B cell (primary cell): ENCODE measurements around the gene NKG7.

Experiments
- EZH2 ChIP-seq: IDR thresholded peaks from 2 replicates; pipeline ENCODE4 v1.6.1; 2012; ENCODE audit warnings: borderline replicate concordance, low read depth, mild to moderate bottlenecking, moderate library complexity, low read length; ENCODE audit not compliant: insufficient read depth, poor library complexity, severe bottlenecking
- TF ChIP-seq, protein P1 (sequence below): fragments of 200-600 bp; IDR thresholded peaks from one replicate; pipeline ENCODE4 v1.8.0; 2022; ENCODE audit warnings: antibody characterized with exemption, mild to moderate bottlenecking

DNA sequence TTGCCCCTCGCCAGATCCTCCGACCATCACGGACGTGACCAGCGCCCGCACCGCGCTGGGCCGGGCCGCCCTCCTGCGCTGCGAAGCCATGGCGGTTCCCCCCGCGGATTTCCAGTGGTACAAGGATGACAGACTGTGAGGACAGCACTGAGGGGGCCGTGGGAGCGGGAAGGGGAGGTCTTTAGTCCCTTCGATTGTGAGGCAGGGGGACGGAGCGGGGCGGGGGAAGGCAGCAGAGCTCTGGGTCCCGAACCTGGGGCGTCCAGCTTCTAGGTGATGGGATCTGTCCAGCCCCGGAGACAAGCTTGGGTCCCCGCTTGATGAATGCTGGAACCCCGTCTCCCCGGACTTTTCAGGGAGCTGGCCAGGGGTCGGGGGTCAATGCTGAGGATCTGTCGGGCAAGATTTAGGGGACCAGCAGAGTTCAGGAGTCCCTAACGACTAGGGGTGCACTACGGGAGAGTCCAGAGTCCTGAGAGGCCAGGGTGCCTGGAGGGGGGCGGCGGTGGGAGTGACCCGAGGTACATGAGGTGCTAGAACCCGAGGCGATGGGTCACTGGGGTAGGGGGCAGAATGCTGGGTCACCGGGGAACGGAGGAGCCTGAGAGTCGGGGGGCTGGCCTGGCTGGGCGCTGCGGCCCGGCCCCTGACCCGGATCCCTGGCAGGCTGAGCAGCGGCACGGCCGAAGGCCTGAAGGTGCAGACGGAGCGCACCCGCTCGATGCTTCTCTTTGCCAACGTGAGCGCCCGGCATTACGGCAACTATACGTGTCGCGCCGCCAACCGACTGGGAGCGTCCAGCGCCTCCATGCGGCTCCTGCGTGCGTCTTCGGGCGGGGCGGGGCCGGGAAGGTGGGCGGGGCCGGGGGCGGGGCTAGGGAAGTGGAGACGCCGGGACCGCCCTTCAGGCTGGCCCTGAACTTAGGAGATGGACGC, 45.1 kb downstream of the NKG7 start:
- TF ChIP-seq, protein P1, sequence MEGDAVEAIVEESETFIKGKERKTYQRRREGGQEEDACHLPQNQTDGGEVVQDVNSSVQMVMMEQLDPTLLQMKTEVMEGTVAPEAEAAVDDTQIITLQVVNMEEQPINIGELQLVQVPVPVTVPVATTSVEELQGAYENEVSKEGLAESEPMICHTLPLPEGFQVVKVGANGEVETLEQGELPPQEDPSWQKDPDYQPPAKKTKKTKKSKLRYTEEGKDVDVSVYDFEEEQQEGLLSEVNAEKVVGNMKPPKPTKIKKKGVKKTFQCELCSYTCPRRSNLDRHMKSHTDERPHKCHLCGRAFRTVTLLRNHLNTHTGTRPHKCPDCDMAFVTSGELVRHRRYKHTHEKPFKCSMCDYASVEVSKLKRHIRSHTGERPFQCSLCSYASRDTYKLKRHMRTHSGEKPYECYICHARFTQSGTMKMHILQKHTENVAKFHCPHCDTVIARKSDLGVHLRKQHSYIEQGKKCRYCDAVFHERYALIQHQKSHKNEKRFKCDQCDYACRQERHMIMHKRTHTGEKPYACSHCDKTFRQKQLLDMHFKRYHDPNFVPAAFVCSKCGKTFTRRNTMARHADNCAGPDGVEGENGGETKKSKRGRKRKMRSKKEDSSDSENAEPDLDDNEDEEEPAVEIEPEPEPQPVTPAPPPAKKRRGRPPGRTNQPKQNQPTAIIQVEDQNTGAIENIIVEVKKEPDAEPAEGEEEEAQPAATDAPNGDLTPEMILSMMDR, result no peak
- TF ChIP-seq EZH2, result no peak
